Left kidney (tissue), 2 donors: ENCODE data around the gene CCL20. TPM values are rescaled to one million over a fixed set of nuclear protein-coding genes. Genes with fewer than 3 reads are reported as not detected.

Source experiments
- DNase-seq: peaks from one replicate; pipeline ENCODE4 v3.0.0-alpha.2; 2013
- polyA plus RNA-seq: library from polyadenylated mRNA; unstranded; fragments of 120-200 nt; gene quantifications from one replicate; pipeline ENCODE4 v1.2.1, GENCODE V29; 2013; ENCODE audit not compliant: insufficient read length

CCL20 gene
- polyA plus RNA-seq, 1 donor, result 0.48 TPM

DNA sequence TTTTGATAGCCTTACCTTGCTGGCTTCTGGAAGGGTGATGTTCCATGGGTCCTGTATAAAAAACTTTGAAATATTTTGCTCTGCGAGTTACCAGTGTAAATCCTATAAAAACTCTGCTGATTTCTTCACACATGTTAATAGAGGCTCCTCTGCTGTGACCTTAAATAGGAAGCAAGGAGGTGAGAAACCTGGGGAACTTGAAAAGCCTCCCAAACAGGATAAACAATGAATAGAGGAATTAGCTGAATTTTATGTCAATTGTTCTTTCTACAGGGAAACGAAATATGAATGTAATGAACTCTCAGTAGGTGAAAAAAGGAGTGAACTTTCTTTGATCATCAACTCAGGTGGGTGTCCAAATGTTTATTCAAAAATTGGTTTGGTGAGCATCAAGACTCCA, 10.8 kb upstream of the CCL20 start:
- DNase-seq, result no peak

DNA sequence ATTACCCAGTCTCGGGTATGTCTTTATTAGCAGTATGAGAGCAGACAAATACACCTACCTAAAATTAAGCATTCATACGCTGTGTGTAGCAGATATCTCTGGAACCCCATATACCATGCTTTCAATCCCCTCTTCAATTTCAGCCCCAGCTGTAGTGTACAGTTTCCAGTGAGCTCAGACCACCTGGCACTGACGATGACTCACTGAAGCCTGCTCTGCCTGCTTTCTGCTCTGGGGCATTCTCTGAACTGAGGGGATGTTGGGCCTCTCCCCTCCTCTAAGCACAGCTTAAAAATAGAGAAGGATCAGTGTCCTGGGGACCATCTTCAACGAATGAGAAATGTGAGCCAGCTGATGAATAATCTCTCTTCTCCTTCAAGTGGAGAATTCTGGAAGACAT, 8.7 kb upstream of the CCL20 start:
- DNase-seq, result no peak

DNA sequence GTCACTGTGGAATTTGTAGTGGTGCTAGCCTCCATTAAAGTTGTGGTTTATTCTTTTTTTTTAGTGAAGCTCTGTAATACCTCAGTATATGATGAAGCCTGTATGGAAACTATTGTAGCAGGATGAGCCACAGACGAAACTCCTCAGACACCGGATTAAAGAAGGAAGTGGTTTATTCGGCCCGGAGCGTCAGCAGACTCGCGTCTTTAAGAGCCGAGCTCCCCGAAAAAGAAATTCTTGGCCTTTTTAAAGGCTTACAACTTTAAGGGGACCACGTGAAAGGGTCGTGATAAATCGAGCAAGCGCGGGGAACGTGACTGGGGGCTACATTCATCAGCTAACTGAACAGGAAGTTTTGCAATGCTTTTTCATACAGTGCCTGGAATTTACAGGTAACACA, 8.1 kb upstream of the CCL20 start:
- DNase-seq, result no peak

DNA sequence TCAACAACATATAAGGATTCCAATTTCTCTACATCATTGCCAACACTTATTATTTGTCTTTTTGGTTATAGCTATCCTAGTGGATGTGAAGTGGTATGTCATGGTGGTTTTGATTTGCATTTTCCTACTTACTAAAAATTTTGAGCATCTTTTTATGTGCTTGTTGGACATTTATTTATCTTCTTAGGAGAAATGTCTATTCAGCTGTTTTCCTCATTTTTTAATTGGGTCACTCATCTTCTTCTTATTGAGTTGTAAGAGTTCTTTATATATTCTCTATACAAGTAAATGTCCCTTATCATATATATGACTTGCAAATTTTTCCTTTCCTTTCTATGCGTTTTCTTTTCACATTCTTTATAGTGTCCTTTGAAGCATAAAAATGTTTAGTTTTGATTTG, 4.7 kb upstream of the CCL20 start:
- DNase-seq, result no peak

DNA sequence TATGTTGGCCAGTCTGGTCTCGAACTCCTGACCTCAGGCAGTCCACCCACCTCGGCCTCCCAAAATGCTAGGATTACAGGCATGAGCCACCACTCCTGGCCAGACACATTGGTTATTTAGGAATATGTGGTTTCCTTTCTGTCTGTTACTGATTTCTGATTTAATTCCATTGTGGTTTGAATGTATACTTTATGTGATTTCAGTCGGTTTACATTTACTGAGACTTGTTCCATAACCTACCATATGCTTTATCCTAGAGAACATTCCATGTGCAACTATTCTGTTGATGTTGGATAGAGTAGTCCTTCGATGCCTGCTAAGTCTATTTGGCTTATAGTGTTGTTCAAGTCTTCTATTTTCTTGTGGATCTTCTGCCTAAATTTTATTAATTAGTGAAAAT, 1.6 kb upstream of the CCL20 start:
- DNase-seq, result no peak

DNA sequence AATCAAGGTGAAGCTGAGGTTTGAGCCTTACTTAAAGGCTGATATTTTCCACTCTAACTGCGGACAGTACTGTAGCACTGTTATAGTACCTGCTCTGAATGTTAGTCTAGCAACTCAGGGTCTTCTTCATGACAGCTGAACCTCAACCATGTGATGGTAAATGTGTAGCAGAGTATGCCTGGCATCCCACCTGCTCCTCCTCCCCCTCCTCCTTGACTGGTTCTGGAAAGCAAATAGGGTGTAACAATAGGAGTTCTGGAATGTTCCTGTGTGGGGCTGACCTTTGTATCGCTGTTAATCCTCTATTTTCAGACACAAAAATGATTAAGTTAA, 447 bp upstream of the CCL20 start:
- no peak for DNase-seq

DNA sequence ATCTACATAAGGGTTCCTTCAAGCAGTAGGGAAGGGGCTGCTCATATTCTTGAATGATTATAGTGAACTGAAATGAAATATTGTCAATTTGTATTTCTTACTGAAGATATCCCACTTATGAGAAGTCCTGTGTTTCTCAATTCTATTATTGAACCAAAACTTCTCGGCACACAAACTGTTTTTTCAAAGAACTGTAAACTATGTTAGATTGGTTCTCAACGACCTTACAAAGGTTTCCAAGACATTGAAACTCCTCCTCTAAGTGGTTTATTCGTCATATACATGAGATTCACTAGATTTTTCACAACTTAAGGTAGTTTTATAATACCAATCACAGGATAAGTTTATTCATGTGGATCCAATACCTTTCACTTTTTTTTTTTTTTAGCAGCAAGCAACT, 1.4 kb downstream of the CCL20 start:
- DNase-seq, result no peak

DNA sequence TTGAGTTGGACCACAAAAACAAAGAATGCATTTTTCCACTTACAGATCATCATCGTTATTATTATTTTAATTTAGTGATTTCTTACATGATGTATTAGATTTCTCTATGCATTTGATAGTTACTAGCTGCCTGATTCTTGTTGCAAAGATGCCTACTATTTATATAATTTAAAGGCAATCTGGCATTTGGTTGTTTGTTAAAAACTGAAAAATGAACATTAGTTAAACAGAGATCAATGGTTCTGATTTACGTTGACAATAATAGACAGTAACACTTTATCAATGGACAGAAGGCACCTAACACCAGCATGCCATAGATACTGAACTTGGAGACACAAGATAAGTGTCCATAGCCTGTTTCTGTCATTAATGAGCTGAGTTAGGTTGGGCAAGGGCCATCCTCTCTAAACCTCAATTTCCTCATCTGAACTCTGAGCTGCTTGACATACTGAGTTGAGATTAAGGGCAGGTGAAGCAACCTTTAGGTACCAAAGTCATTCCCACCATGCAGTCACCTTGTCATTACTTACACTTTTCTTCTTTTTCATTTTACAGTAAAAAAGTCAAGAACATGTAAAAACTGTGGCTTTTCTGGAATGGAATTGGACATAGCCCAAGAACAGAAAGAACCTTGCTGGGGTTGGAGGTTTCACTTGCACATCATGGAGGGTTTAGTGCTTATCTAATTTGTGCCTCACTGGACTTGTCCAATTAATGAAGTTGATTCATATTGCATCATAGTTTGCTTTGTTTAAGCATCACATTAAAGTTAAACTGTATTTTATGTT, 3.1 kb downstream of the CCL20 start:
- DNase-seq, result no peak

DNA sequence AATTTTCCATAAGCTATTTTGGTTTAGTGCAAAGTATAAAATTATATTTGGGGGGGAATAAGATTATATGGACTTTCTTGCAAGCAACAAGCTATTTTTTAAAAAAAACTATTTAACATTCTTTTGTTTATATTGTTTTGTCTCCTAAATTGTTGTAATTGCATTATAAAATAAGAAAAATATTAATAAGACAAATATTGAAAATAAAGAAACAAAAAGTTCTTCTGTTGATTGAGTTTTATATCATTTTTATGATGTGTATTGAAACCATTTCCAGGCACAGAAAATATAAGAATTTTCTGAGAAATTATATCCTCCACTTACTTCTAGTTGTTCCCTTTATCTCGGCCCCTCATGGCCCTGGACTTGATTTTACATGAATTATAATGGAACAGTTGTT, 3.7 kb downstream of the CCL20 start:
- DNase-seq, result no peak

DNA sequence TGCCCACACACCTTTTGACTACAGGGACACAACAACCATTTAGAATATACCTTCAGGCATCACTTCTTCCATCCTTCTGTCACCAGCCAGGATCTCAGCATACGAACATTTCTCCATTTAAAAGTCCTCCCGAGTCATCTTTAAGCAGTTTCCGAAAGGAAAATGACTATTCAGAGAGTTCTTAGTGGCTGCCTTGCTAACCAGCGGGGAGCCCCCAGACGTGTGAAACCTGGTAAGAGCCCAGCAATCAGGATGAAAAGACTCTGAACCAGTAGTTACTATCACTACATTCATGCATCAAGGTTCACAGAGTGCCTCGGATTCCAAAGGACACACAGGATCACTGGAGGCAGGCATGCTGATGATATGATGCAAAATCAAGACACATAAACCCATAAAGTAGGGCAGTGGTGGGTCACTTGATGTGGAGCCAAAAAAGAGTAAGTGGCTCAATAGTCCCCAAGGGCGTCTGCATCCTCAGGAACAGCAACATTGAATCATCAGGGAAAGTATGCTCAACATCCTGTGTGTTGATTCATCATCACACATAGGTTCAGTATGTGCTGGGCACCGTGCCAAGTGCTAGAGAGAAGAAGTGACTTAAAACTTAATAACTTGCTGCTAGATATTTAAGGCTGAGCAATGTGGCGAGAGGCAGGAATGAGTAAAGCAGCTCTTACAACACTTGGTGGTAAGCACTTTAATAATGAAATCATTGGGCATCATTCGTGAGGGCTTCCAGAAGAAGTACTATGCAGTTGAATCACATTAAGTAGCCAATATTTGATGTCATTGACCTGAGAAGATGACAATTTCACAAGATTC, 4.4 kb downstream of the CCL20 start:
- peak; percentile 7 for DNase-seq

DNA sequence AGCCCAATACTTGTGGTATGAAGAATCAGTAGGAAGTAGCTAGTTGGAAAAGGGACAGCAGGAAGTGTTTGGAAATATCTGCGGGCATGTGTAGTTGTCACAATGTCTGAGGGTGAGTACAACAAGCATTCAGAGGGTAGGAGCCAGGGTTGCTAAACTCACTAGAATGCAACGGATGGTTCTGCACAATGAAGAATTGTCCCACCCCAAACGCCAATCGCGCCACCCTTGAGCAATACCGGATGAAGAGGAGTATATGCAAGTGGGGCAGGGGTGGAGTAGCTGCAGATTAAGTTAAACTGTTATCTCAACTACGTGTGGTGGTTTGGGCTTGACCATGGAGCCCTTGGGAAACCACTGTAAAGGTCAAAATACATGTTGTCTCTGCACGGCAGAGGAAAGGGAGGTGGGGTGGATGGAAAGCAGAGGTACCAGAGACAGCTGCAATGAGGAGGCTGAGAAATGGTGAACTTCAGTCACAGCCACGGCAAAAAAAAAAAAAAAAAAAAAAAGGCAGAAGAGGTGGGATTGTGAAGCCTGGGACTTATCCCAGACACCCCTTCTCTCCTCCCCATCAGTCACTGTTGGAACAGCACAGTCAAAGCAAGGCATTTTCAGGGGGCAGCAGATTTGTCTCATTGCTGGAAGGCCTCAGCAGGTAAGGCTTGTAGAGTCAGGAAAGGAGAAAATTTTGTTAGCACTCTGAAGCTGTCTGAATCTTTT, 5.2 kb downstream of the CCL20 start:
- no peak for DNase-seq

DNA sequence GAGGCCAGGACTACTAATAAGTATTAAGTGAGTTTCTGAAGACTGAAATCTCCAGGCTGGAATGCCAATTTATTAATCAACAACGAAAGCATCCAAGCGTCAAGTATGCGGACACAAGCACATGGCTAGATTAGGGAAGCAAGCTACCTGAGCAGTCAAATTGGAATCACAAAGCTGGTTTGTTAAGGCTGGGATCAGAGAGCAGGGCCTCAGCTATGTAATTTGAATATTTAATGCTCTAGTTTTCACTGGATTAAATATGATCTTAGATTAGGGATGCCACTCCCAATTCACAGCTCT, 5.7 kb downstream of the CCL20 start:
- DNase-seq, result peak; percentile 15

DNA sequence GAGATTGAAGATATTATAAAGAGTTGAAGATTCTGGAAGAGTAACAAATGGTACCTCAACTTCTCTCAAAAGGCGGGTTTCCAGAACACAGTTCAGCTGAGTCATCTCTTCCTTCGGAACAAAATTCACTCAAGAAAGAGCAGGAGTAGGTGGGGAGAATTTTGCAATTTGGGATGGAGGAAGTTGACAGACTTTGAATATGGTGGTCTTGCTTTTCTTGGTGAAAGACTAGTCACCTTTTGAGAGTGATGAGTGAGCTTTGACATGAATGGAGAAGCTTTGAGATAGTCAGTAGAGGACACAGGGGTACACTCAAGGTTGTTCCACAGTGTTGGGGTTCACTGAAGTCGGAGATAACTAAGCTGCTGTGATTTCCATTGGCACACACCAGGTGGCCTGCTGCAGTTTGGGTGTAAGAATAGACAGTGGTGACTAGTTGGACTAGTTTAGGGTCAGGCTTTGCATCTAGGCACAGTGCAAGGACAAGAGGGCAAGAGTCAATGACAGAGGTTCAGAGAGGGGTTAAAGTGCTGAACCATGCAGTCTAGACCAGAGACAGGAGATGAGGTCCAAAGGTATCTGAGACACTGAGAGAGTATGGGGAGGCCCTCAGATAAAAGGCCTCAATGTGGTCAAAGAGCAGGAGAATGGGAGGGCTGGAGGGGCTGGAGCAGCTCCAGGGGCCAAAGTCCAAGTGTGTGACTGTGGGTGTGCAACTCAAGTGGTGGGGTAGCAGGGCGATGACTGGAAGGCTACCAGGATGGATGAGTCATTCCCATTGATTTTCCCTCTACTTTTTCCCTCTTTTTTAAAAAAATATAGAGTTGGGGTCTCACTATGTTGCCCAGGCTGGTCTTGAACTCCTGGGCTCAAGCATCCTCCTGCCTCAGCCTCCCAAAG, 7.7 kb downstream of the CCL20 start:
- DNase-seq, result no peak

DNA sequence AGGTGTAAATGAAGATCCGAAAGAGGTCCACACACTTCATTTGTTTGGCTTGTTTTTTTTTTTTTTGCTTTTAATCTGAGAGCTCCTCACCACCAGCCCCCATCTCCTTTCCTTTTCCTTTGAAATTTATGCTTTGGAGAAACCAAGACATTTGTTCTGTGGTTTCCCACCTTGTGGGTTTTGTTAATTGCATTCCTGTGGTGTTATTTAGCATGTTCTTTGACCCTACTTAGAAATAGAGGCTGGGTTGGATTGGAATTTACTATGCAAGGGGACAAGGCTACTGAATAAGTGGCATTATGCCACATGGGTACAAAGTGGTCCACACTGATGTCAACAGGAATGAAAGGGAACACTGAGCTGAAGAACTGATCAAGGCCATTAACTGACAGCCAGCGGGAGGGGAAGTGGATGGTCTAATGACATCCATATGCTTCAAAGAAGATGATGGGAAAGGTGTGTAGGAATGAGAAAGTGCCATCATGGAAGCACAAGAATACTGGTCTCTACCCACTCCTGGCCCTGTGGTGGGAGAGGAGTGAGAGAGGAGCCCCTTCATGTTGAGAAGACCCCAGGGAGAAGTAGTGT, 8.9 kb downstream of the CCL20 start:
- no peak for DNase-seq

DNA sequence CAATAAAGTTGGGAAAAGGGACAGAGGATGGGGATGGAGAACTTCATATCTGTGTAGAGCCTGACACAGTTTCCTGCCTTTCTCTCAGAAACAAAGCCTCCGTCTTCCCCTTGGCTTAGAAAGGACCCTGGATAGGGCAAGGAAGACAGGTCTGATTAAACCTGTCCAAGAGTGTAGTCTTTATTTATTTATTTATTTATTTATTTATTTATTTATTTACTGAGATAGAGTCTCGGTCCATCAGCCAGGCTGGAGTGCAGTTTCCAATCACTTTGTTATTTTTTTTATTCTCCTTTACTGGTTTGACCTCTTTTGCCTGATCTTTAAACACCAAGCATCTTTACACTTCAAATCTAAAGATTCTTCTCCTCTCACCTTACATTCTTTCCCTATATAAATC, 10.3 kb downstream of the CCL20 start:
- DNase-seq, result no peak

DNA sequence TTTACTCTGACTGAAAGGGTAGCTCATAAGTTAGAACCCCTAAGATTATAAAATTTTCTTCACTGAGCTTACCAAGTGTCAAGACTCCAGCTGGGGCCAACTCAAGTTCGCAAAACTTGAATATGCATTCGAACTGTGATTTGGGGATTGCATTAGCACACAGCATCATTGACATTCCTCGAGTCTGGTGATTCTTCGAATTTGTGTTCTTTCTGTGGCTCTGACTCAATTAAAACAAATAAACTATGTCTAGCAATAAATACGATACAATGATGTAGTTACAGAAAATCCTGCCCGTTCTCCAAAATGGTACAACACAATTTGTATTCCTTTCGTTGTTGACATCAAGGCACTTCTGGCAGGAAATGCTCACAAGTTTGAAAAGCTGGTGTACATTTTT, 11.1 kb downstream of the CCL20 start:
- no peak for DNase-seq

DNA sequence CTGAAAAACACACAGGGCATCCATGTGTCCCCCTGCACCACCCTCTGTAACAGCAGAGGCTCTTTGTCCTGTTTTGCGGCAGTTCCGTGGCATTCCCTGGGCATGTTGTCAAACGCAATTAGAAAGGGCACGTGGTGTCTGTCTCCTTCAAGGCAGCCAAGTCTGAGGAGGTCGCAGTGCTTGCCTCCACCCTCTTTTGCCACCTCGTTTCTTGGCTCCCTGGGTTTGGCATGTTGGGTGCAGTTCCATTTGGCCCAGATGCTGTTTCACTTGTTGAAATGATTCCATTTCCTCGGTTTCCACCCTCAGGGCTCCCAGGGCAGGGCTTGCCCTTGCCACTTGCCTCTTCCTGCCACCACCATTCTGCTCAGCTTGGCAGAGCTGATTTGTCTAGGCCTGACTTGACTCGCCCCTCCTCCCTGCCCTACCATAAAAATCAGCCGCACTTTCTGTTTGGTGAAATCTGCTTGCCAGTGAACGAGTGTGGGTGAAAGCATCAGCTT, 12.4 kb downstream of the CCL20 start:
- no peak for DNase-seq

DNA sequence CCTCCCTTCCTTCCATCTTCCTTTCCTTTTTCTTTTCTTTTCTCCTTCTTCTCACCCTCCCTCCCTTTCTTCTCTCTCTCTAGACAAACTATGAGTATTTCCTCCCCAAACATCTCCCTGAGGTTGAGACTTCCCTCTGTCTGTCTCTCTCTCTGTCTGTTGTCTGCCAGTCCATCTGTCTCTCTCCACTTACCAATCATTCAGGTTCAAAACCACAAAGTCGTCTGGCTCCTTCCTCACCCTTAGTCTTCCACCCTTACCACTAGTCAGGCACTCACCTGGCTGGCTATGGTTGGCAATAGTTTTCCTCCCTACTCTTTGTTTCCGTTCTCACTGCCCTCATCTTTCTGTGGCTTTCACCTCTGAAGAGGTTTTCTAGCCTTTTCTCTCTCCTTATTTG, 12.9 kb downstream of the CCL20 start:
- no peak for DNase-seq

DNA sequence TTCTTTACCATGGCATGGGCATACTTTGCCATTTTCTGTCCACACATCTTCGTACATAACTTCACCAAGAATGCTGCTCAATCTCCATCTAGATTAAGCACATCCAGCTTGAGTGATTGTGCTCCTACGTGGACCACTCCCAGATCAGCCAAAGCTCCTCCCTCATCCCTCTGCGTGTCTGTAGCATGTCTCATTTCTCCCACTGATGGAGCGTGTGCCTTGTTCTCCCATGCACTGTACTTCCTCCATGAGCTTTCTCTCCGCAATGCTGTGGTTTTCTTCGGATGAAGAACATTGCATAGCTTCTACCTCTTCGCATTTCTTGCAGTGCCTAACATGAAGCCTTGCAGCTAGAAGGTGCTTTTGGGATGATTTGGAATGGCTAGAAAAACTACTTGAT, 13.5 kb downstream of the CCL20 start:
- no peak for DNase-seq

DNA sequence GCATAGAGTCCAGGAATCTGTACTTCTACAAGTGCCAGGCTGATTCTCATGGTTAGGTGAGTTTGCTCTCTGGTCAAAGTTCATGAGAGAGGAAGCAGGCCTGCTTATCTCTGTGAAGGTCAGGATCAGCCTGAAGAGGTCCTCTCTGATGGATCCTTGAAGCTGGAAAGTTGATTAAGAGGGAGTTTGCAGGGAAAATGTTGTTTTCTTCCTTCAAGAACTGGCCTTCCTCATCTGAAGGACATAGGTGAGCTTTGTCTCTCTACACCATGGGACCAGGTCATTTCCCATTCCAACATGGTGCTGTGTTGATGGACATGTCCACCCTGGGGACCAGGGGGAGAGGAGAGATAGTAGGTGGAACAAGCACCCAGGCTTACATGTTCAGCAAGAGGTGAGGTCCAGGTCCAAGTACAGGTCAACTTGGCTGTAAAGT, 14.9 kb downstream of the CCL20 start:
- no peak for DNase-seq

DNA sequence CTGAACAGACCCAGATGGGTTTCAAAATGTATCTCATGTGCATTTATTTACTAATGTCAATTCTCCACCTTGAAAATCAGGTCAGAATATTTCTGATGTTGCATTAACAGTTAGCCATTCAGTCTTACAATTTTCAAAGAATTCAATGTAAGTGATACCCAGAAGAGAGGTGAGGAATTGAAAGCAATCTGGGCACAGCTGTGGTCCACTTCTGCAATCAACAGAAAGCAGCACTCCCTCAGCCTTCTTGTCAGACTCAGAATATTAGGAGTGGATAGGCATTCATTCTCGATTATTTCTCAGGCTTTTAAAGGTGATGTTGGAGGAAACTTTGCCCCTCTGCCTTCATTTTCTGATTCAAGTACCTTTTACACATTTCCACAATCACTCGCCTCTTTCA, 15.7 kb downstream of the CCL20 start:
- DNase-seq, result no peak

DNA sequence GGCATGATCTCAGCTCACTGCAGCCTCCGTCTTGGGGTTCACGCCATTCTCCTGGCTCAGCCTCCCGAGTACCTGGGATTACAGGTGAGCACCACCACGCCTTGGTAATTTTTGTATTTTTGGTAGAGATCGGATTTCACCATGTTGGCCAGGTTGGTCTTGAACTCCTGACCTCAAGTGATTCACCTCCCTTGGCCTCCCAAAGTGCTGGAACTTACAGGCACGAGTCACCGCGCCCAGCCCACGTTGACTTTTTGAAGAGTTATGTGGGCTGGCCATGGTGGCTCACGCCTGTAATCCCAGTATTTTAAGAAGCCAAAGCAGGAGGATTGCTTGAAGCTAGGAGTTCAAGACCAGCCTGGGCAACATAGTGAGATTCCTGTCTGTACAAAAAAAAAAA, 20.8 kb downstream of the CCL20 start:
- no peak for DNase-seq
